Measurements from ENCODE around the gene ATP11A.

GRCh38 chr13:112734696-112735547, 45.1 kb downstream of the ATP11A start:
- TF ChIP-seq, protein P1, sequence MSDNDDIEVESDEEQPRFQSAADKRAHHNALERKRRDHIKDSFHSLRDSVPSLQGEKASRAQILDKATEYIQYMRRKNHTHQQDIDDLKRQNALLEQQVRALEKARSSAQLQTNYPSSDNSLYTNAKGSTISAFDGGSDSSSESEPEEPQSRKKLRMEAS (IDR thresholded peaks at IDR 0.05; ENCODE audit: insufficient read depth, insufficient read length) = no peak
- TF ChIP-seq FOS (IDR thresholded peaks at IDR 0.05; ENCODE audit: borderline replicate concordance, insufficient read depth, low read length) (no peak), POLR2A (IDR thresholded peaks at IDR 0.05; ENCODE audit: low read depth, low read length) (no peak), CTCF (IDR thresholded peaks at IDR 0.05; ENCODE audit: extremely low read depth in 1 of 2, insufficient read depth in 1 of 2, low read depth in 1 of 2, low read length in 2 of 2) (no peak)

Measured in endothelial cell of umbilical vein (primary cell).